Bronchial epithelial cell (primary cell): ENCODE results near the gene MARK1. TPM values are rescaled to one million over a fixed set of nuclear protein-coding genes. Genes with fewer than 3 reads are reported as not detected.

ENCODE experiments used
- DNase-seq: peaks from one replicate; pipeline ENCODE4 v3.0.0-alpha.2; 2010; ENCODE audit warnings: low read depth
- FAIRE-seq: peaks from 2 replicates; lab custom pipeline; 2011; peaks lifted over from hg19 to GRCh38; lab: Jason Lieb, UNC
- H3K27me3 ChIP-seq: 2 replicates; pipeline ENCODE4 v1.5.1; 2011; ENCODE audit warnings: low read length; ENCODE audit not compliant: control insufficient read depth, insufficient read depth
- H3K36me3 ChIP-seq: 2 replicates; pipeline ENCODE4 v1.5.1; 2011; ENCODE audit warnings: low read length; ENCODE audit not compliant: control insufficient read depth, insufficient read depth
- H3K4me3 ChIP-seq: 2 replicates; pipeline ENCODE4 v1.5.1; 2011; ENCODE audit warnings: mild to moderate bottlenecking, low read depth, low read length, control low read depth
- CTCF ChIP-seq: IDR thresholded peaks from 2 replicates; pipeline ENCODE4 v1.5.1; 2011; ENCODE audit warnings: mild to moderate bottlenecking, moderate library complexity, low read length, control low read depth, inconsistent platforms; ENCODE audit not compliant: insufficient read depth, severe bottlenecking
- total RNA-seq: library from RNA; depleted of rRNA; stranded (reverse); fragments of >200 nt; gene quantifications from 2 replicates; pipeline ENCODE4 v1.2.1, GENCODE V29; 2014

The MARK1 gene
- total RNA-seq, 1 donor from 2014 or later: 3.9 TPM

GRCh38 chr1:220692436-220693228 is 164.7 kb downstream of the MARK1 start:
- no peak for TF ChIP-seq CTCF
- FAIRE-seq: no peak
- DNase-seq: no peak
- H3K27me3 ChIP-seq: no peaks in the 10 kb centered on the region
- H3K36me3 ChIP-seq: no peaks in the 10 kb centered on the region
- H3K4me3 ChIP-seq: no peak overlapping the region

DNA sequence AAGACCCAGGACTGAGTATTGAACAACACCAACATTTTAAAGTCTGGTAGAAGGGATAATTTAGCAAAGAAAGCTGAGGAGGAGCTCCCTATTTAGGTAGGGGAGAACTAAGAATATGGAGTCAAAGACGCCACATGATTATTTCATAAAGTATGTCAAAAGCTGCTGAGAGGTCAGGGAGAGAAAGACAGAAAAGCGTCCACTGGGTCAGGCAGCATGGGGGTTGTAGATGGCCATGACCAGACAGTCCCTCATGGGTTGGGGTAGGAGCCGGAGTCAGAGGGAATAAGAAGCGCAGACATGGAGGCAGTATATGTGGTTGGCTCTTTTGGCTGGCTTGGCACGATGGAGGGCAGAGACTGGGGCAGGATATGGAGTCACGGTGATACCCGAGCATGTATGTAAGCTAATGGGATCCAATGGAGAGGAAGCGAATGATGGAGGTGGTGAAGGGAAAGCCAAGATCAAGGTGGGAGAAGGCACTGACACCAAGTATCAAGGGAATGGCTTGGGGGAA is 167.0 kb downstream of the MARK1 start:
- Histone ChIP-seq H3K36me3 (no peaks in the 10 kb centered on the region), H3K27me3 (no peaks in the 10 kb centered on the region), H3K4me3 (no peak overlapping the region)
- TF ChIP-seq CTCF: no peak
- FAIRE-seq: peak; percentile 13
- no peak for DNase-seq

DNA sequence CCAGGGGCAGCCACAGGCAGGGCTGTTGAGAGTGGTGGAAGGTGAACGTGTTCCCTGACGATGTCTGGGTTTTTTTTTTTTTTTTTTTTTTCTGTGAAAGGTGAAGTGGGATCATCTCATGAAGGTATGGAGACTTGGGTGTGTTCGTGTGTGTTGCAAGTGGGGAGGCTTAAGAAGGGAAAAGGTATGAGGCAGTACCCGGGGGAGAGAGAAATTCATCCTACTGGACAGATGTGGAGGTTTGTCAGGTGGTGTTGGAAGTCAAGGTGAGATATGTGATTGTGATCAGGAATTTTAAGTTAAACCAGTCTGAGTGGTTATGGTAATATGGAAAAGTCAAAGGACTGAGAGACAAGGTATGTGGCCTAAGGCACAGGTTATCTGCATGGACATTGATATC is 167.5 kb downstream of the MARK1 start:
- TF ChIP-seq CTCF: no peak
- no peaks in the 10 kb centered on the region for H3K27me3 ChIP-seq
- DNase-seq (no peak), FAIRE-seq (no peak)
- no peaks in the 10 kb centered on the region for H3K36me3 ChIP-seq
- H3K4me3 ChIP-seq: no peak overlapping the region

- no peaks in the 10 kb centered on the region for H3K36me3 ChIP-seq
- FAIRE-seq (no peak), DNase-seq (no peak)
- no peak overlapping the region for H3K4me3 ChIP-seq
- TF ChIP-seq CTCF: no peak
- no peaks in the 10 kb centered on the region for H3K27me3 ChIP-seq
These were observed 168.4 kb downstream of the MARK1 start for GRCh38 chr1:220696226-220696862.

GRCh38 chr1:220696863-220697231 is 168.9 kb downstream of the MARK1 start:
- no peak for TF ChIP-seq CTCF
- DNase-seq: peak; percentile 6
- Histone ChIP-seq H3K27me3 (no peaks in the 10 kb centered on the region), H3K36me3 (no peaks in the 10 kb centered on the region), H3K4me3 (no peak overlapping the region)
- peak; percentile 36 for FAIRE-seq
